NCI-H2081 treated with DMSO at 0.1 percent for 48 hours (cell line): Measurements from ENCODE around the gene SLC35F3.

Experiments used
- DNase-seq: peaks from one replicate; lab custom pipeline; 2025; lab: John Stamatoyannopoulos, UW

The SLC35F3 gene

DNA sequence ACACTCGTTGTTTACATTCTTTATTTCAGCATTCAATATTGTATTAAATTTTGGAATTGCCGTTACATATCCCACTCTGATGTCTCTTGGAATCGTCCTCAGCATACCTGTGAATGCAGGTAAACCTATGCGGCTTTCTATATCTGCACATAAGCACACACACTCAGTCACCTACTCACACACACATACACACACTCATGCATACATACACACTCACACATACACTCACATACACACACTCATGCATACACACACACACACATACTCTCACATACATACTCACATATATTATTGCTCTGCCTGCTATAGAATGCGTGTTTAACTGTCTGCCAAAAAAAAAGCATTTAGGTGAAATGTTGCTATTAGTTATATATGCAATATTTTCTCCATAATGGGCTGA, 415.6 kb downstream of the SLC35F3 start:
- DNase-seq: no peak

GRCh38 chr1:234320549-234320948, 416.1 kb downstream of the SLC35F3 start:
- DNase-seq: no peak

DNA sequence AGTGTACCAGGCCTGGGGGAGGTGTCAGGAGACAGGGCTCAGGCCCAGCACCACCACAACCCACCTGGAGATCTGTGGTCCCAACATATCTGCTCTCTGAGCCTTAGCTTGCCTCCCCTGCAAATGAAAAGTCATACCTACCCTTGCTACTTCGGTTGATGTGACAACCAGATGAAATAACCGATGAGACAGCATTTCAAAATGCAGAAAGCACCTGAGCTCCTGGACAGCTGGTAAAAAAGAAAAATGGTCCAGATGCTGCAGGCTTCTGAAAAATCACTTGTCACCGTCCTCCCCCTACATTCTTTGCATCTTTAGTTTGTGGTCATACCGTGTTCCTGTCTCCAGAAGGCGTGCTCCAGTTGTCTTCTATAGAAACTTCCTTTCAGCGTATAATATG, 416.8 kb downstream of the SLC35F3 start:
- no peak for DNase-seq

- DNase-seq: no peak
Observed at GRCh38 chr1:234322097-234322496, 417.6 kb downstream of the SLC35F3 start.

DNA sequence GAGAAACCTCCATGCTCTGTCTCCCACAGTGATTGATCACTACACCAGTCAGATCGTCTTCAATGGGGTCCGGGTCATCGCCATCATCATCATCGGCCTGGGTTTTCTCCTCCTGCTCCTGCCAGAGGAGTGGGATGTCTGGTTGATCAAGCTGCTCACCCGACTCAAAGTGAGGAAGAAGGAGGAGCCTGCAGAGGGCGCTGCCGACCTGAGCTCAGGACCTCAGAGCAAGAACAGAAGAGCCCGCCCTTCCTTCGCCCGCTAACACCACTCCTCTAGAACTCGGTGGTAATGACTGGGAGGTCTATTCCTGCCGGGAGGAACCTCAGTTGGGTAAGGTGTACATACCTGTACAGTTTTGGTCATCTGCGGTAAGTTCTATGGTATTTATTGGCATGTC, 418.5 kb downstream of the SLC35F3 start:
- no peak for DNase-seq

DNA sequence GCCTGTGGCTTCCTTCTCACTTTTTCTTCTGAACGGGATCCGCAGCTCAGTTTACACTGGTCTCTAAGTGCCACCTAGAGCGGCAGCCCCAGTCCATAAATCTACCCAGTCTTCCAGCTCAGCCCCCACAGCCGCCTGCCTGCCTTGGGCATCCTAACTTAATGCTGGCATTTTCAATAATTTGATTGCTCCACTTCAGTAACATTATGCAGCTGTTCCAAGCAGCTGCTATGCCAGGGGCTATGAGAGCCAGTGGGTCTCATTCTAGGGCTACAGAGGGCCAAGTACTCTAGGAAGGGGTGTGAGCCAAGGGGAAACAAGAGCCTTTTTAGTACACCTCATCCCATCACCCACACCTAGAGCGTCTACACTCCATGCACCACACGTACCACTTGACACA, 420.3 kb downstream of the SLC35F3 start:
- DNase-seq: no peak

GRCh38 chr1:234325878-234326496, 421.5 kb downstream of the SLC35F3 start:
- DNase-seq: no peak

GRCh38 chr1:234326497-234327366, 422.3 kb downstream of the SLC35F3 start:
- DNase-seq: peak; percentile 21

DNA sequence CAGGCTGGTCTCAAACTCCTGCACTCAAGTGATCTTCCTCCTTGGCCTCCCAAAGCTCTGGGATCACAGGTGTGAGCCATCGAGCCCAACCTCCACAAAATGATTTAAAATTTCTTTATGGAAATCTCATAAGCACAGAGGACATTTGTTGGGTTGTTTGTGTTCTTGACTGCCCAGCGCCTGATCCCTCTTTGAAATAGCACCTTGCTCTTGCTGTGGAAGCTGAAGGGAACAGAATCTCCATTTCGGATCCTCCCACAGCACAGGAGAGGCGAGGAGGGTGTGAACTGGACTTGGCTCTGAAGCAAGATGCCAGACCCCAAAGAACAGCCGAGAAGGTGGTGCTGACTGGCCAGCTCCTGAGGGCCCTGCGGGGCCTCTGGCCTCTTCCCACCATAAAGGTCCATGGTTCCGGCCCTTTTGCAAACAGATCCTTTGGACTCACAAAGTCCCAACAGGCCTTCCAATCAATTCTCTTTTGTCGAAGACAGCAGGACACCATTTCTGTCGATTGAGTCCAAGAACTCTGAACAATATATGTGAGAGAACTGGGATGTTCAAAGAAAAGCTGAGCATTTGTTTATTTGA, 423.2 kb downstream of the SLC35F3 start:
- DNase-seq: no peak

GRCh38 chr1:234330843-234331215, 426.4 kb downstream of the SLC35F3 start:
- no peak for DNase-seq

- DNase-seq: no peak
Observed at GRCh38 chr1:234331507-234331906, 427.0 kb downstream of the SLC35F3 start.

DNA sequence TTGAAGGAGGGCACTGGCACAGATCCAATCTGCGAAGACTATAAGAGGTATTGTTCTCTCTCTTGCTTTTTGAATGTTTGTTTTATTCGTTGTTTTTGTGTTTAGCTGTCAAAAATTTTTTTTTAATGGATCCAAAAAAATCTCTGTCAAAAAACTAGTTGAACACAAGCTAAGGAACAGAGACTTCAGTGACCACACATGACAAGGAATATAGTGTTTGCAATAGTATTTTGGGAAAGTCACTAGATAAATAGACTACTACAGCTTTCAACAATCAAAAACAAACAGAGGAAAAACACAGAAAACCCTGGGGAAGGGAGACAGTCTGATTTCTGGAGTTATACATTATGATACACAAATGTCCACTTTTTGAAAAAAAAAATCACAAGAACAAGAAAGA, 431.9 kb downstream of the SLC35F3 start:
- no peak for DNase-seq

- no peak for DNase-seq
Observed at GRCh38 chr1:234337233-234337632, 432.8 kb downstream of the SLC35F3 start.

GRCh38 chr1:234340528-234340927, 436.1 kb downstream of the SLC35F3 start:
- no peak for DNase-seq

GRCh38 chr1:234342774-234343173, 438.3 kb downstream of the SLC35F3 start:
- DNase-seq: peak; percentile 65

DNA sequence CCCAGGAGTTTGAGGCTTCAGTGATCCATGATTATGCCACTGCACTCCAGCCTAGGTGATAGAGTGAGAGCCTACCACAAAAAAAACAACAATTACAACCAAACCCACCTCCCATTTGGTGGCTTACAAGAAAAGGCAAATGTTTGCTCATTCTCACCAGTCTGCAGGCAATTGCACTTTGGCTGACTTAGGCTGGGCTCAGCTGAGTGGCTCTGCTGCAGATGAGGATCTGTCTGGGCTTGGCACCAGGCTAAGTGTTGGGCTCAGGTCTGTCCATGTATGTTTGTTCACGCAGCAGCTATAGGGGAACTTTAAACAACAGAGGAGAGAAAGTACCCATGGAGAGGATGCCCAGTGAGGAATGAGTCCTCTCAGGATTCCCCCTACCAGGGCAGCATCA, 440.8 kb downstream of the SLC35F3 start:
- DNase-seq: no peak

DNA sequence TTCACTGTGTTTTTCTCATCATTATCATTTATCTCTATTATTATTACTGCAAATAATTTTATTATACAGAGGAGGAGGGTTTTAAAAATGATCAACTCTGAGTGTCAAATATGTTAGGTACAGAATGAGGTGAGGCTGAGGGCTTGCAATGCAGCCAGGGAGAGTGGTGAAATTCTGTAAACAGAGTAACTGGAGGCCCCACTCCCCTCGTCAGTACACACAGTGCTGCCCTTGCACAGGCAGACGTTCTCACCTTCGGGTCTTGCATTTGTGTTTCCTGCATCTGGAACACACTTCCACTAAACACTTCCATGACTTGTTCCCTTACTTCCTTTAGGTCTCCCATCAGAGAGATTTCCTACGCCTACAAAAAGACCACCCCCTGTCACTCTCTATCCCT, 444.5 kb downstream of the SLC35F3 start:
- no peak for DNase-seq

DNA sequence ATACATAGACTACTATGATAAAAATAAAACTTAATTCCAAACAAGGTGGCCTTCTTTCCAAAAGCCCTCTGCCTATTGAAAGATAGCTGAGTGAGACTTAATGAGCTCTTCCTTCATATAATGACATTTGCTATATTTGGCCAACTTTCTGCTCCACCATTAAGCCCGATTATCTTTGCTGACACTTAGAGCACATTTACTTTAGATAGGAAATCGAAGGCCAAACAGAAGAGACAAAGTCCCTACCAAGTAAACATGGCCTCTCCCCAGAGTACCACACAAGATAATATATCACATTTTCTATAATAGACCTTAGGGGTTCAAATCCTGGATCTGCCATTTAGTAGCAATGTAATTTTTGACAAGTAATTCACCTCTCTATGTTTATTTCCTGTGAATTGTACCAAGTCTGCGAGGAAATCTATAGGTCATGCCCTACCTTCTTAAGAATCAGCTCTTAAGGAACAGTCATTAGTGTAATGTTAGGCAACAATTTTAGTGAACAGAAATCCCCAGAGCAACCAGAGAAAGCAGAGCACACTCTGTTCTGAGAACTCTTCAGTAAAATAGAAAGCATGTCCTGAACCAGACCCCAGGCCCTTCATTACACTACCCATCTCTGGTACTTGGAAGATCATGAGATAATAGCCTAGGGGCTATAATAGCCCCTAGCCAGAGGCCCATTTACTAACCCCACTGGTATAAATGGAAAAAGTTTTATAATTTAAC, 451.5 kb downstream of the SLC35F3 start:
- DNase-seq: no peak

DNA sequence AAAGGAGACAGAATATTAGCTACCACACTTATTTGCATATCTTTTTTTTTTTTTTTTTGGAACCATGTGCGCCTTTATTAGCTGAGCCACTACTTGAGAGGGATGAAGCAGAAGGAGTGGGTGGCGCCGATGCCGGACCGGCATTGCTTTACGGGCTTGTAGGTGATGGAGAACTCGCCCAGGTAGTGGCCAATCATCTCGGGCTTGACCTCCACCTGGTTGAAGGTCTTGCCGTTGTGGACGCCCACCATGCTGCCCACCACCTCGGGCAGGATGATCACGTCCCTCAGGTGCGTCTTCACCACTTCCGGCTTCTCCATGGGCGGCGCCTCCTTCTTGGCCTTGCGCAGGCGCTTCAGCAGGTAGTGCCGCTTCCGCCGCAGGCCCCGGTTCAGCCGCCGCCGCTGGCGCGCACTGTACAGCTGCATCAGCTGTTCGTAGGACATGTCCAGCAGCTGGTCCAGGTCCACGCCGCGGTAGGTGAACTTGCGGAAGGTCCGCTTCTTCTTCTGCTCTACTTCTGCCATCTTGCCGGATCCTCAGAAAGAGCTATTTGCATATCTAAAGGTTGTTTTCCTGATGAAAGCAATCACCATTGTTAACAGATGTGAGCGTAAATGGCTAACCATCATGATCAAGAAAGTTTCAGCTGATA, 452.3 kb downstream of the SLC35F3 start:
- peak; percentile 57 for DNase-seq

DNA sequence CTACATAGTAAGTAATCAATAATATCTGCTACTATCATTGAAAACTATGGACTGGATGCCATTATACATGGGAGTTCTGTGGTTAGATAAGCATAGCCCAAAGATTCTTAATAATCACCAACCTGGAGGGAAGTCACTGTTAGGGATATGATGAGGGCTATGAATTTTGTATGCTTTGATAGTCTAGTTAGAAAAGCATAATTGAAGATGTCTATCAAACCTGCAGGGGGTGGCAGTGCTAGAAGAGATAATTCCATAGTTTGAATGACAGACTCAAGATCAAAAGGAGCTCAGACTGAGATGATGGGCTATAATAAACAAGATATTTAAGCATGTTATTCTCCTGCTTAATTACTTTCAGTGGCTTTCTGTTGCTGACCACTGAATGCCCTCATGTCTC, 453.4 kb downstream of the SLC35F3 start:
- DNase-seq: no peak

- DNase-seq: no peak
Observed at GRCh38 chr1:234361102-234361603, 456.7 kb downstream of the SLC35F3 start.

DNA sequence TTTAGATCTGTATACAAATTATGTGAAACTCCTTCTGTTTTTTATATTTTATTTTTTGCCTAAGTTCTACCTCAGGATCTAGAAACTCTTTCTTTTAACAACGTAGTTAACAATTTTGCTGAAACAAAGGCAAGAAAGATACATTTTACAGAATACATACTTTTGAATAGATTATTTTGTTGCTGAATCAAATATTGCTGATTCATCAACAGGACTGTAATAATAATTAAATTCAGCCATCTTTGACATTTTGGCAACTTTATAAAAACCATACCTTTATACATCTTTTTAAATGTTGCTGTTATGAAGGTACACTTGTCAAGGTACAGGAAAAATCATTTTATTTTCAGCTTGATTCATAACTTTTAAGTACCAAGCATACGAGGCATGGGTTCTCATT, 458.1 kb downstream of the SLC35F3 start:
- DNase-seq: no peak
